NCI-H82 treated with DMSO at 0.1 percent for 48 hours (cell line): ENCODE results near the gene VGF.

Experiments used
- DNase-seq: peaks from one replicate; lab custom pipeline; 2025; ENCODE audit not compliant: unreplicated experiment; lab: John Stamatoyannopoulos, UW

VGF gene

DNA sequence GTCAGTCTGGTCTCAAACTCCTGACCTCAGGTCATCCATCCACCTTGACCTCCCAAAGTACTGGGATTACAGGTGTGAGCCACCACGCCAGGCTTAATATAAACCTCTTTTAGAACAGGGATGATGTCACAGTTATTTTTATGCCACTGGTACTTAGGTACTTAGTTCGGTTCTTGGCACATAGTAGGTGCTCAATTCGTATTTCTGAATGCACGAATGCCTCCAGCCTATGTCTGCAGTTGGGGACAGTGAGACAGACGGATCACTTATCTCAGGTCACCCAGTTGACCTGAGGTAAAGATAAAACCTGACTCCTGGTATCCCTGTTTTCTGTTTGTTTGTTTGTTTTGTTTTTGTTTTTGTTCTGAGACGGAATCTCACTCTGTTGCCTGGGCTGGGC, 20.8 kb upstream of the VGF start:
- no peak for DNase-seq

GRCh38 chr7:101185258-101185839, 20.0 kb upstream of the VGF start:
- DNase-seq, result no peak

GRCh38 chr7:101180130-101180755, 14.9 kb upstream of the VGF start, which contains the start of gene NAT16:
TSS of gene NAT16 (minus strand) at chr7:101180293. CDS start at chr7:101174807, 5,486 bp downstream.
- no peak for DNase-seq

DNA sequence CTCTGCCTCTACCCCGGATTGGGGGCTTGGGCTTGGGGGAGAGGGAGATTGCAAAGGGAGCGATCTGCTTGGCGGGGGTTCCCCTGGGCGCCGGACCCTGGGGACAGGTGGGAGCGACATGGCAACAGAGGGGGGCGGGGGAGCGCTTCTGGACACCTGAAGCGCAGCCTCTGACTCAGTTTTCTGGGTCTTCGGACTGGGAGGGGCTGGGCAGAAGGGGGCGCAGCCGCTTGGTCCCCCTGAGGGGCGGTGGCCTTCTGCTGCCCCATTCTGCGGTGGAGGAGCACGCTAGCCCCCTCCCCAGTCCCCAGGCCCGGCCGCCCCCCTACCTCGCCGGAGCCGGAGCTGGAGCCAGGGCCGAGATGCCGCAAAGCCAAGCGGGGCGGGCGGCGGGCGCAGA, 14.3 kb upstream of the VGF start:
- no peak for DNase-seq

- DNase-seq, result no peak
Measured at GRCh38 chr7:101179117-101179516, 13.7 kb upstream of the VGF start.

GRCh38 chr7:101177644-101178043, 12.3 kb upstream of the VGF start:
- no peak for DNase-seq

- DNase-seq, result no peak
Measured at GRCh38 chr7:101175664-101176063, 10.3 kb upstream of the VGF start.

GRCh38 chr7:101174322-101174854, 9.0 kb upstream of the VGF start:
- no peak for DNase-seq

- DNase-seq, result no peak
Measured at GRCh38 chr7:101173752-101174244, 8.4 kb upstream of the VGF start.

GRCh38 chr7:101172854-101173751, 7.7 kb upstream of the VGF start:
- no peak for DNase-seq

DNA sequence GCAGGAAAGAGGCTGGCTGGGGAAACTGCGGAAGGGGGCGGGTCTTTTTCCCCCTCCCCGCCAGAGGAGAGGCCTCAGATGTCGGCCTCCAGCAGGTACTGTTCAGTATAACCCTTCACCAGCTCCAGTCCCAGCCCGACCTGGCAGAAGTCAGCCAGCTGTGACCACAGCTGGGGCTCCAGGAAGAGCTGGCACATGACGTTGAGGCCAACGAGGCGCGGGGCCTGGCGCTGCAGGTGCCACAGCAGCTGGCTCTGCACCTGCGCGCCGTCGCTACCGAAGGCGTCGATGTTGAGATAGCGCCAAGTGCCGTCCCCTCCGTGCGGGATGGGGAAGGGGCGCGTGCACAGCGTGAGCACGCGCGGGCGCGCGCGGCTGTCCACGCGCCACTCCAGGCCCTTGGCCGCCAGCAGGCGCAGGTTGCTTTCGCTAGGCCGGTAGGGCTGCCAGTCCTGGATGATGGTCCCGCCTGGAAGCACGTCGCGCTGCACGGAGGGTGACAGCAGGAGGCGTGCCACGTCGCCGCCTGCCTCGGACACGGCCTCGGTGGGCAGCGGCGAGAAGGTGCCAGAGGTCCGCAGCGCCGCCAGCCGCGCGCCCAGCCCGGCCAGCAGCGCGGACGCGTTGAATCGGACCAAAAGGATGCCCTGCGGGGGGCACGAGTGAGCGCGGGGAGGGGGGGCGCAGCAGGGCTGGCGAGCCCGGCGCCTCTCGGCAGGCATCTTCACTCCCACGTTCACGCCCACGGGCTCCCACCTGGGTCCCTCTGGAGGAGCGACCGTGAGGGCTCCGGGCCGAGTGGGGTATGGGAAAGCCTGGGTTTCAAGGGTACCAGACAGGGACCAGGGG, 6.9 kb upstream of the VGF start:
- no peak for DNase-seq

DNA sequence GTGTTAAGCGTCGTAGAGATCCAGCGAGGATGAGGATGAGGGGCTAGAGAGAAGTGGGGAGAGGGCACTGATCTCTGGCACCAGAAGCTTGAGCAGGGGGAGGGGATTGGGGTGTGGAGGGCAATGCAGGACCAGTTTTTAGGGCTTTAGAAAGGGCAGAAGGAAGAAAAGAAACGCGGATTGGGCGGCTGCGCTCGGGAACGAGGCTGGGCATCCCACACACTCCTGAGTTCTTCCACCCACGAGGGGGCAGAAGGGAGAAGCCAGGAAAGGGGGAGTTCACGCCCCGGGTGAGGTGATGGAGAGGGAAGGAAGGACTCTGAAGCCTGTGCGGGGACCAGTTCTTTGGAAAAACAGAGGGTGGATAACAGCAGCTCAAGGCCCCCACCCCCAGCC, 6.1 kb upstream of the VGF start:
- no peak for DNase-seq

GRCh38 chr7:101170617-101171441, 5.5 kb upstream of the VGF start:
- no peak for DNase-seq

- no peak for DNase-seq
Measured at GRCh38 chr7:101169838-101170551, 4.6 kb upstream of the VGF start.

DNA sequence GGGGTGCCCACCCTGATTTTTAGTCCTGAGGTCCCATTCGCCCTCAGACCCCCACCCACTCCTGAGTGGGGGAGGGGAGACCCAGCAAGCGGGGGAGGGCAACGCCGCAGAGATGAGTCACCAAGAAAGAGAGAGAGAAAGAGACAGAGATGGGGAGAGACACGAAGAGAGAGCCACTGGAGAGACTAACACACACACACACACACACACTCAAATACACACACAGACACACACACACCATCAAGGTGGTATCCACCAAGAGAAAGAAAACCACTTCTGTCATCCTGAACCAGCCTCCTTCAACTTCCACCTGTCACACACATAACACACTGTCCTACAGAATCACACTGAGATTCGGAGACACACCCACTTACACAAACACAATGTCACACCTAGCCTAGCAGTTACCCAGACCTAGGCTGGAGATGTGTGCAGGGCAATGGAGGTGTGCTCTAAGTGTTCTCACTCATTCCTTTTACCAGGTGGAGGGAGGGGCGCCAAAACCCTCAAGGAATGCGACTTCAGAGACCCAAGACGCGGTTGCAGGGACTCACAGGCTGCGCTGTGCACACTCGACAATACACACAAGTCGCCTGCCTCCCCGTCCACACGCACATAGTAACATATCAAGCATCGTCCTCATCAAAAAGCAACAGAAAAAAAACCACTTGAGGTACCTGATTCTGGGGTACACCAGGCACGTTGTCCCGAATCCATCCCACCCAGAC, 3.9 kb upstream of the VGF start:
- DNase-seq, result no peak

DNA sequence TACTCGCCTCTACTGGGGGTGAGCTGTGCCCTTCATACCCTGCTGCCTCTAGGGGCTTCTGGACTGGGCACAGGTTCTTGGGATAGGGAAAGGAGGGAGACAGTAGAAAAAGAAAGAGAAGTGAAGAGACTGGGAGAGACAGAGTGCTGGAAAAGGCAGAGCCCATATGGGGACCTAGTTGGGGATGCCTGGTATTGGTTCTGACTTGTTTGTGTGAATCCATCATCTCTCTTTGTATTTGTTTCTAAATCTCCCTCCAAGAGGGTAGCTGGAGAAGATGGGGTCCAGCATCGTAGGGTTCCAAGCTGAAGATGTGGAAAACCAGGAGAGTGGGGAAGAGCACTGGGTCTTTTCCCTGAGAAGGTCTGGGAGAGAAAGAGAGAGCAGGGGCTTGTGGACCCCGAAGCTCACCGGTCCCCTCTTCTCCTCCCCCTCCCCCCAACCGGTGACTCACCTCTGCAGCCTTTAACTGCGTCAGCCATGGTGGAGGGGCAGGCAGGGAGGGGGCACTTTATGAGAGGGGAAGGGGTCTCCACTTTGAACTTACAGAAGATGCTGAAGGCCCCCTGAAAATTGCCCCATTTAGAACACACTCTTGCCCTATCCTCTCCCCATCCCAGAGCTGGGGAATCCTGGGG, 3.2 kb upstream of the VGF start:
- no peak for DNase-seq

DNA sequence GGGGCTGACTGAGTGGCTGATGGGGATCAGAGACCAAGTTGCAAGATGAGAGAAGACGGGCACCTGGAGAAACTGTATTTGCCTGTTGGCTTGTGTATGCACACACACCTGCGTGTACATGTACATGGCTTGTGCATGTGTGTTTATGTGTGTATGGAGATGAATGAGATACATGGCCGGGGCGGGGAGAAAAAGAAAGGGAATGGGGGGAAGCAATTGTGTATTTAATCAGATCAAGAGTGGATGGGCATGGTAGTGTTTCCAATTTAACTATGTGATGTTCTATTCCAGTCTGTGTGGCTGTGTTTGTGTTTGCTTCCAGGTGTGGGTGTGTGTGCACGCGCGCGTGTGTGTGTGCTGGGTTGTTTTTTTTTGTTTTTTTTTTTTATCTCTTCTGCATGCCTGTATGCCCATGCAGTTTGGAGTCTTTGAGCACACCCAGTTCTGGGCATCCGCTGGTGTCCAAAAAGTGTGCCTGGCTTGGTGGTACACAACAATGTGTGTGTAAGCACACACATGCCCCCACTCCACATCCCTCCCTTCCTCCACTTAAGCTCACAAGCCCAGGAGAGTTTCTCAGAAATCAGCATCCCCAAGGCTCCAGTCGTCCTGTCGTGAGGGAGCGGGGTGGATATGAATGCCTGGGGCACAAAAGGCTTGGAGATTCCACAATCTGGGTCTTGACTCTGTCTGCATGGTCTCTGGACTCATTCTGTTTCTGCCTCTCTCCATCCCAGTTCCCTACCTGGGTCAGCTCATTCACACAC, 2.5 kb upstream of the VGF start:
- DNase-seq, result no peak
